OCI-LY7 (cell line): ENCODE results near the gene TGFBRAP1. TPM values are rescaled to one million over a fixed set of nuclear protein-coding genes. Genes with fewer than 3 reads are reported as not detected.
"Not testable (repeated sequence)": the region's sequence is repeated elsewhere in the genome, so short reads cannot be mapped to it uniquely, and the experiment has no call there.

Experiments used
- BruUV-seq: library from RNA; stranded (reverse); fragments of 400-500 nt; replicated peaks from 2 replicates; lab custom pipeline; 2021; lab: Mats Ljungman, UMichigan
- CTCF ChIA-PET: fragments of 300-600 bp; sonication (Branson Sonifier 250); formaldehyde crosslinking; loops from one replicate; lab custom pipeline; 2022; ENCODE audit warnings: antibody characterized with exemption; ENCODE audit not compliant: unreplicated experiment; lab: Charles Lee
- POLR2A ChIA-PET: fragments of 300-600 bp; sonication (Branson Sonifier 250); formaldehyde crosslinking; loops from one replicate; lab custom pipeline; 2022; ENCODE audit warnings: antibody characterized with exemption; lab: Charles Lee
- DNase-seq: peaks from one replicate; pipeline ENCODE4 v3.0.0-alpha.2; 2015; ENCODE audit warnings: low spot score
- H2AFZ ChIP-seq: fragments of 200-600 bp; sonication (generic), shearing (Covaris generic); 2 replicates; pipeline ENCODE4 v1.6.1; 2014; ENCODE audit warnings: mild to moderate bottlenecking, antibody characterized with exemption, low read length, moderate library complexity
- H3K27ac ChIP-seq: fragments of 200-600 bp; sonication (generic); 2 replicates; pipeline ENCODE4 v1.5.1; 2014; ENCODE audit warnings: mixed run types, low read depth, mild to moderate bottlenecking, moderate library complexity, low read length, inconsistent platforms; ENCODE audit not compliant: poor library complexity, severe bottlenecking
- H3K36me3 ChIP-seq: fragments of 200-600 bp; sonication (generic); 2 replicates; pipeline ENCODE4 v1.6.1; 2014; ENCODE audit warnings: mild to moderate bottlenecking, antibody characterized with exemption, low read length, moderate library complexity, mixed read lengths; ENCODE audit not compliant: insufficient read depth
- H3K4me1 ChIP-seq: fragments of 200-600 bp; sonication (generic); 2 replicates; pipeline ENCODE4 v1.5.1; 2014; ENCODE audit warnings: mild to moderate bottlenecking, low read length; ENCODE audit not compliant: insufficient read depth, poor library complexity, severe bottlenecking
- H3K4me2 ChIP-seq: fragments of 200-600 bp; sonication (generic); 2 replicates; pipeline ENCODE4 v1.6.1; 2014; ENCODE audit warnings: mild to moderate bottlenecking, low read length
- H3K4me3 ChIP-seq: fragments of 200-600 bp; sonication (generic); 2 replicates; pipeline ENCODE4 v1.5.1; 2014; ENCODE audit warnings: mild to moderate bottlenecking, low read depth, low read length; ENCODE audit not compliant: poor library complexity, severe bottlenecking
- H3K79me2 ChIP-seq: fragments of 200-600 bp; sonication (generic); 2 replicates; pipeline ENCODE4 v1.6.1; 2016; ENCODE audit warnings: low read depth, mild to moderate bottlenecking, low read length, moderate library complexity, mixed read lengths; ENCODE audit not compliant: insufficient read depth
- H3K9me2 ChIP-seq: fragments of 200-600 bp; sonication (generic); 2 replicates; pipeline ENCODE4 v1.6.1; 2016; ENCODE audit warnings: mild to moderate bottlenecking, low read length, mixed read lengths; ENCODE audit not compliant: insufficient read depth
- H3K9me3 ChIP-seq: fragments of 200-600 bp; sonication (generic); 2 replicates; pipeline ENCODE4 v1.6.1; 2014; ENCODE audit warnings: mild to moderate bottlenecking, mixed run types, low read length, mixed read lengths
- H4K20me1 ChIP-seq: fragments of 200-600 bp; sonication (generic); 2 replicates; pipeline ENCODE4 v1.6.1; 2014; ENCODE audit warnings: mild to moderate bottlenecking, antibody characterized with exemption, low read length, moderate library complexity, mixed read lengths; ENCODE audit not compliant: insufficient read depth
- EZH2phosphoT487 ChIP-seq: fragments of 200-600 bp; sonication (generic); IDR thresholded peaks from 2 replicates; pipeline ENCODE4 v1.6.1; 2018; ENCODE audit warnings: low read depth, borderline replicate concordance, mild to moderate bottlenecking, mixed run types, antibody characterized with exemption, low read length, moderate library complexity, mixed read lengths
- intact Hi-C: fragments of 100-400 bp; cut with micrococcal nuclease; formaldehyde crosslinking; loops from one replicate; pipeline ENCODE4 v1.10.0; 2022; ENCODE audit not compliant: unreplicated experiment
- total RNA-seq, 2 experiments: library from RNA; depleted of rRNA in 1 of 2; stranded (reverse); fragments of >200 nt in 1 of 2; shearing (Covaris generic) in 1 of 2; gene quantifications; 2 replicates each; pipeline ENCODE4 v1.2.3, GENCODE V29; 2014 to 2022
- TF ChIP-seq, protein P1 (sequence below): fragments of 200-600 bp; sonication (generic); conservative IDR thresholded peaks from 2 replicates; pipeline ENCODE4 v1.5.1; 2014; ENCODE audit warnings: mild to moderate bottlenecking, antibody characterized with exemption, low read length, moderate library complexity, mixed read lengths

The TGFBRAP1 gene
- total RNA-seq, 2 experiments from 2014 or later: 20.5 to 24.6 TPM

- Histone ChIP-seq H4K20me1 (no peaks in the 10 kb centered on the region), H3K36me3 (no peaks in the 10 kb centered on the region), H3K9me3 (no peaks in the 10 kb centered on the region), H2AFZ (no peak overlapping the region), H3K9me2 (no peaks in the 10 kb centered on the region), H3K4me2 (no peak overlapping the region), H3K27ac (no peak overlapping the region), H3K4me3 (no peak overlapping the region), H3K4me1 (no peaks in the 10 kb centered on the region), H3K79me2 (no peaks in the 10 kb centered on the region)
- intact Hi-C loops: no loop called here
- ChIA-PET POLR2A (no interaction called here), CTCF (interaction anchor here (0.5 kb wide), 1 partner anchor 14 kb away, joined by 3 read pairs; no protein-coding TSS in a partner anchor)
- no peak for DNase-seq
- no peak for TF ChIP-seq EZH2phosphoT487
- TF ChIP-seq, protein P1, sequence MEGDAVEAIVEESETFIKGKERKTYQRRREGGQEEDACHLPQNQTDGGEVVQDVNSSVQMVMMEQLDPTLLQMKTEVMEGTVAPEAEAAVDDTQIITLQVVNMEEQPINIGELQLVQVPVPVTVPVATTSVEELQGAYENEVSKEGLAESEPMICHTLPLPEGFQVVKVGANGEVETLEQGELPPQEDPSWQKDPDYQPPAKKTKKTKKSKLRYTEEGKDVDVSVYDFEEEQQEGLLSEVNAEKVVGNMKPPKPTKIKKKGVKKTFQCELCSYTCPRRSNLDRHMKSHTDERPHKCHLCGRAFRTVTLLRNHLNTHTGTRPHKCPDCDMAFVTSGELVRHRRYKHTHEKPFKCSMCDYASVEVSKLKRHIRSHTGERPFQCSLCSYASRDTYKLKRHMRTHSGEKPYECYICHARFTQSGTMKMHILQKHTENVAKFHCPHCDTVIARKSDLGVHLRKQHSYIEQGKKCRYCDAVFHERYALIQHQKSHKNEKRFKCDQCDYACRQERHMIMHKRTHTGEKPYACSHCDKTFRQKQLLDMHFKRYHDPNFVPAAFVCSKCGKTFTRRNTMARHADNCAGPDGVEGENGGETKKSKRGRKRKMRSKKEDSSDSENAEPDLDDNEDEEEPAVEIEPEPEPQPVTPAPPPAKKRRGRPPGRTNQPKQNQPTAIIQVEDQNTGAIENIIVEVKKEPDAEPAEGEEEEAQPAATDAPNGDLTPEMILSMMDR: no peak
- no TSS peak for BruUV-seq
Observed at GRCh38 chr2:105252271-105252670, 77.3 kb downstream of the TGFBRAP1 start.

DNA sequence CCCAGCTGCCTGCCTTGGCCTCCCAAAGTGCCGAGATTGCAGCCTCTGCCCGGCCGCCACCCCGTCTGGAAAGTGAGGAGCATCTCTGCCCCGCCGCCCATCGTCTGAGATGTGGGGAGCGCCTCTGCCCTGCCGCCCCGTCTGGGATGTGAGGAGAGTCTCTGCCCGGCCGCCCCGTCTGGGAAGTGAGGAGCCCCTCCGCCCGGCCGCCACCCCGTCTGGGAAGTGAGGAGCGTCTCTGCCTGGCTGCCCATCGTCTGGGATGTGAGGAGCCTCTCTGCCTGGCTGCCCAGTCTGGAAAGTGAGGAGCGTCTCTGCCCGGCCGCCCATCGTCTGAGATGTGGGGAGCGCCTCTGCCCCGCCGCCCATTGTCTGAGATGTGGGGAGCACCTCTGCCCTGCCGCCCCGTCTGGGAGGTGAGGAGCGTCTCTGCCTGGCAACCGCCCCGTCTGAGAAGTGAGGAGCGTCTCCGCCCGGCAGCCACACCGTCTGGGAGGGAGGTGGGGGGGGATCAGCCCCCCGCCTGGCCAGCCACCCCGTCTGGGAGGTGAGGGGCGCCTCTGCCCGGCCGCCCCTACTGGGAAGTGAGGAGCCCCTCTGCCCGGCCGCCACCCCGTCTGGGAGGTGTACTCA is 78.4 kb downstream of the TGFBRAP1 start:
- BruUV-seq, H3K9me3 ChIP-seq, CTCF ChIA-PET, H2AFZ ChIP-seq, POLR2A ChIA-PET, H3K36me3 ChIP-seq, H3K4me3 ChIP-seq, H3K4me1 ChIP-seq, intact Hi-C loops, H3K27ac ChIP-seq, H3K4me2 ChIP-seq, H4K20me1 ChIP-seq, H3K9me2 ChIP-seq, H3K79me2 ChIP-seq, DNase-seq: not testable (repeated sequence)

- no peak for DNase-seq
- Histone ChIP-seq H2AFZ (no peak overlapping the region), H3K4me1 (no peaks in the 10 kb centered on the region), H3K9me3 (no peaks in the 10 kb centered on the region), H3K36me3 (no peaks in the 10 kb centered on the region), H3K9me2 (no peaks in the 10 kb centered on the region), H3K4me2 (no peak overlapping the region), H4K20me1 (no peaks in the 10 kb centered on the region), H3K27ac (no peak overlapping the region), H3K79me2 (no peaks in the 10 kb centered on the region), H3K4me3 (no peak overlapping the region)
- CTCF ChIA-PET: no interaction called here
- TF ChIP-seq EZH2phosphoT487: no peak
- TF ChIP-seq, protein P1: no peak
- intact Hi-C loops: no loop called here
- BruUV-seq: no TSS peak
- POLR2A ChIA-PET: no interaction called here
Observed at GRCh38 chr2:105249891-105250290, 79.6 kb downstream of the TGFBRAP1 start.
